Osteoblast (primary cell): ENCODE measurements around the gene CWC27. TPM values are rescaled to one million over a fixed set of nuclear protein-coding genes. Genes with fewer than 3 reads are reported as not detected.

ENCODE experiments used
- DNase-seq: peaks from one replicate; pipeline ENCODE4 v3.0.0; 2011; ENCODE audit warnings: low spot score, mixed read lengths; ENCODE audit not compliant: insufficient read length; ENCODE audit errors: missing footprints
- H2AFZ ChIP-seq: 2 replicates; pipeline ENCODE4 v1.6.0; 2011; ENCODE audit warnings: mild to moderate bottlenecking, low read length
- H3K27ac ChIP-seq: 2 replicates; pipeline ENCODE4 v1.5.1; 2011; ENCODE audit warnings: mild to moderate bottlenecking, low read depth, low read length, moderate library complexity
- H3K27me3 ChIP-seq: 2 replicates; pipeline ENCODE4 v1.6.0; 2012; ENCODE audit warnings: mild to moderate bottlenecking, control low read depth, inconsistent platforms, low read length, moderate library complexity; ENCODE audit not compliant: insufficient read depth
- H3K36me3 ChIP-seq: 2 replicates; pipeline ENCODE4 v1.5.1; 2011; ENCODE audit warnings: mild to moderate bottlenecking, low read length, control low read depth, moderate library complexity; ENCODE audit not compliant: insufficient read depth
- H3K4me1 ChIP-seq: 2 replicates; pipeline ENCODE4 v1.5.1; 2011; ENCODE audit warnings: mild to moderate bottlenecking, low read length, control low read depth, moderate library complexity; ENCODE audit not compliant: insufficient read depth
- H3K4me2 ChIP-seq: 2 replicates; pipeline ENCODE4 v1.6.0; 2011; ENCODE audit warnings: mild to moderate bottlenecking, low read length; ENCODE audit not compliant: insufficient read depth
- H3K4me3 ChIP-seq: fragments of 200-600 bp; sonication (generic); 3 replicates; pipeline ENCODE4 v1.5.1; 2012; ENCODE audit warnings: mild to moderate bottlenecking, low read length, inconsistent platforms; ENCODE audit not compliant: insufficient read depth
- H3K79me2 ChIP-seq: 2 replicates; pipeline ENCODE4 v1.6.0; 2012; ENCODE audit warnings: mild to moderate bottlenecking, low read length, control low read depth, inconsistent platforms; ENCODE audit not compliant: insufficient read depth
- H3K9me3 ChIP-seq: 2 replicates; pipeline ENCODE4 v1.5.1; 2011; ENCODE audit warnings: low read depth, low read length, control low read depth
- H4K20me1 ChIP-seq: 2 replicates; pipeline ENCODE4 v1.6.0; 2012; ENCODE audit warnings: mild to moderate bottlenecking, low read length, control low read depth; ENCODE audit not compliant: insufficient read depth
- total RNA-seq: library from RNA; depleted of rRNA; stranded (reverse); fragments of >200 nt; gene quantifications from 2 replicates; pipeline ENCODE4 v1.2.3, GENCODE V29; 2012
- TF ChIP-seq, protein P1 (sequence below): IDR thresholded peaks from 2 replicates; pipeline ENCODE4 v1.5.1; 2011; ENCODE audit warnings: mild to moderate bottlenecking, low read depth, low read length, moderate library complexity; ENCODE audit errors: extremely low read depth

CWC27 gene
- total RNA-seq, 1 donor: 13.4 TPM

DNA sequence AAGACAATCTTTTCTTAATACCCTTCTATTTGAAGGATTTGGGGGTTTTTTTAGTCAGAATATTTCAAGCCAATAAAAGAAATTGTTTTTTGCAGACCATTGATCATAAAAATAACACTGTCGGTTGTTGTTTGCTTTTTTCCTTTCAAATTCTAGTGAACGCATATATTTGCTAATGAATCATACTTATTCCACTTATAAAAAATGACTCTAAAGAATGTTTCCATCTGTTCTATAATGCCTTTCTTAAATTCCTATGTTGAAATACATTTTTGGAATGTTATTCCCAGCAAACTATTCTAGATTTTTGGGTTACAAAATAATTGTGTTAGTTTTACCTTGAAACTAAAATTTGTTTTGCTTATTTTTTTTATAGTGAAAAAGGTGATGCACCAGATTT lies 32.2 kb downstream of the CWC27 start:
- TF ChIP-seq, protein P1, sequence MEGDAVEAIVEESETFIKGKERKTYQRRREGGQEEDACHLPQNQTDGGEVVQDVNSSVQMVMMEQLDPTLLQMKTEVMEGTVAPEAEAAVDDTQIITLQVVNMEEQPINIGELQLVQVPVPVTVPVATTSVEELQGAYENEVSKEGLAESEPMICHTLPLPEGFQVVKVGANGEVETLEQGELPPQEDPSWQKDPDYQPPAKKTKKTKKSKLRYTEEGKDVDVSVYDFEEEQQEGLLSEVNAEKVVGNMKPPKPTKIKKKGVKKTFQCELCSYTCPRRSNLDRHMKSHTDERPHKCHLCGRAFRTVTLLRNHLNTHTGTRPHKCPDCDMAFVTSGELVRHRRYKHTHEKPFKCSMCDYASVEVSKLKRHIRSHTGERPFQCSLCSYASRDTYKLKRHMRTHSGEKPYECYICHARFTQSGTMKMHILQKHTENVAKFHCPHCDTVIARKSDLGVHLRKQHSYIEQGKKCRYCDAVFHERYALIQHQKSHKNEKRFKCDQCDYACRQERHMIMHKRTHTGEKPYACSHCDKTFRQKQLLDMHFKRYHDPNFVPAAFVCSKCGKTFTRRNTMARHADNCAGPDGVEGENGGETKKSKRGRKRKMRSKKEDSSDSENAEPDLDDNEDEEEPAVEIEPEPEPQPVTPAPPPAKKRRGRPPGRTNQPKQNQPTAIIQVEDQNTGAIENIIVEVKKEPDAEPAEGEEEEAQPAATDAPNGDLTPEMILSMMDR: no peak

GRCh38 chr5:64806537-64806936 lies 37.8 kb downstream of the CWC27 start:
- no peak for DNase-seq

More for the DNA sequence above, 32.2 kb downstream of the CWC27 start:
- Histone ChIP-seq H3K79me2 (no peaks in the 10 kb centered on the region), H3K4me1 (peaks cover 3% of the 10 kb centered on the region), H3K4me3 (no peak overlapping the region), H3K4me2 (no peak overlapping the region), H3K27ac (no peak overlapping the region), H2AFZ (no peak overlapping the region), H3K36me3 (no peaks in the 10 kb centered on the region), H3K9me3 (no peaks in the 10 kb centered on the region), H4K20me1 (no peaks in the 10 kb centered on the region), H3K27me3 (no peaks in the 10 kb centered on the region)
- DNase-seq: no peak

DNA sequence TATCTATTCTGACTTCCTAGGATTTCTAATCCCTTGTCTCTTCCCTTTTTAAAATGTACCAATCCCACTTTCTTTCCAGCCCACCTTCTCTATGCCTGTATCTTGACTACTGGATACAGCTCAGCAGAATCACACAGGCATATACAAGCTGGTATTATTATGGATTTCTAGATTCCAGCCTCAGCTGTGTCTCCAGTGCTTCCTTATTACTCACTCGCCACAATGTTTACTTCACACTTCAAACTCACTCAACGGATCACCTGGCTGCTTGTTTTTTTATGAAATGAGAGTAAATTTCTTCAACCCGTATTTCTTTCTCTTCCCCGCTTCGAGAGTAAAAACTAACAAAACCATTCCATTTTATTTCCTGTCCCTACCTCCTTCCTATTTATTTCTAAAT lies 38.8 kb downstream of the CWC27 start:
- Histone ChIP-seq H3K36me3 (no peaks in the 10 kb centered on the region), H3K79me2 (no peaks in the 10 kb centered on the region), H3K4me2 (no peak overlapping the region), H3K4me1 (no peaks in the 10 kb centered on the region), H3K9me3 (no peaks in the 10 kb centered on the region), H4K20me1 (no peaks in the 10 kb centered on the region), H3K27ac (peak overlapping the region; percentile 23), H2AFZ (peak overlapping the region; percentile 40), H3K4me3 (no peak overlapping the region), H3K27me3 (no peaks in the 10 kb centered on the region)
- TF ChIP-seq, protein P1: no peak
- DNase-seq: no peak

More at GRCh38 chr5:64806537-64806936, 37.8 kb downstream of the CWC27 start:
- Histone ChIP-seq H3K36me3 (no peaks in the 10 kb centered on the region), H4K20me1 (no peaks in the 10 kb centered on the region), H3K9me3 (no peaks in the 10 kb centered on the region), H3K27ac (no peak overlapping the region), H3K79me2 (no peaks in the 10 kb centered on the region), H3K4me3 (no peak overlapping the region), H2AFZ (no peak overlapping the region), H3K4me1 (no peaks in the 10 kb centered on the region), H3K4me2 (no peak overlapping the region), H3K27me3 (no peaks in the 10 kb centered on the region)
- TF ChIP-seq, protein P1: no peak

- Histone ChIP-seq H3K4me2 (no peak overlapping the region), H3K79me2 (no peaks in the 10 kb centered on the region), H3K27me3 (no peaks in the 10 kb centered on the region), H3K27ac (peak overlapping the region; percentile 26), H3K9me3 (no peaks in the 10 kb centered on the region), H3K36me3 (no peaks in the 10 kb centered on the region), H3K4me3 (no peak overlapping the region), H3K4me1 (no peaks in the 10 kb centered on the region), H4K20me1 (no peaks in the 10 kb centered on the region), H2AFZ (no peak overlapping the region)
- peak; percentile 17 for DNase-seq
- TF ChIP-seq, protein P1: peak; percentile 77
Observed at GRCh38 chr5:64811050-64811640, 42.4 kb downstream of the CWC27 start.
